Measurements from ENCODE around the gene AP3S2.
"Not testable (repeated sequence)": the region's sequence is repeated elsewhere in the genome, so short reads cannot be mapped to it uniquely, and the experiment has no call there.

AP3S2 gene

GRCh38 chr15:89864958-89865739 lies 28.6 kb downstream of the AP3S2 start:
- no peak for DNase-seq (ENCODE audit: low spot score)

- no peak for DNase-seq (ENCODE audit: low spot score)
Observed at GRCh38 chr15:89863918-89864317, 29.9 kb downstream of the AP3S2 start.

- no peak for DNase-seq (ENCODE audit: low spot score)
Observed at GRCh38 chr15:89860891-89861290, 32.9 kb downstream of the AP3S2 start.

- no peak for DNase-seq (ENCODE audit: low spot score)
Observed at GRCh38 chr15:89860431-89860830, 33.4 kb downstream of the AP3S2 start.

GRCh38 chr15:89858661-89859458 lies 34.9 kb downstream of the AP3S2 start:
- DNase-seq (ENCODE audit: low spot score), result peak; percentile 51

GRCh38 chr15:89857673-89858072 lies 36.1 kb downstream of the AP3S2 start:
- peak; percentile 36 for DNase-seq (ENCODE audit: low spot score)

GRCh38 chr15:89855948-89856347 lies 37.8 kb downstream of the AP3S2 start:
- no peak for DNase-seq (ENCODE audit: low spot score)

GRCh38 chr15:89854863-89855262 lies 38.9 kb downstream of the AP3S2 start:
- DNase-seq (ENCODE audit: low spot score), result not testable (repeated sequence)

- no peak for DNase-seq (ENCODE audit: low spot score)
Observed at GRCh38 chr15:89852342-89852995, 41.3 kb downstream of the AP3S2 start.

- DNase-seq (ENCODE audit: low spot score), result no peak
Observed at GRCh38 chr15:89851673-89852341, 42.0 kb downstream of the AP3S2 start.

GRCh38 chr15:89848970-89849292 lies 44.9 kb downstream of the AP3S2 start:
- no peak for DNase-seq (ENCODE audit: low spot score)

- no peak for DNase-seq (ENCODE audit: low spot score)
Observed at GRCh38 chr15:89847101-89847500, 46.7 kb downstream of the AP3S2 start.

- DNase-seq (ENCODE audit: low spot score), result no peak
Observed at GRCh38 chr15:89845305-89845893, 48.4 kb downstream of the AP3S2 start.

- no peak for DNase-seq (ENCODE audit: low spot score)
Observed at GRCh38 chr15:89841962-89842361, 51.8 kb downstream of the AP3S2 start.

- DNase-seq (ENCODE audit: low spot score), result no peak
Observed at GRCh38 chr15:89841306-89841705, 52.5 kb downstream of the AP3S2 start.

- DNase-seq (ENCODE audit: low spot score), result no peak
Observed at GRCh38 chr15:89839167-89839810, 54.5 kb downstream of the AP3S2 start.

GRCh38 chr15:89837830-89838178 lies 56.0 kb downstream of the AP3S2 start:
- no peak for DNase-seq (ENCODE audit: low spot score)

- DNase-seq (ENCODE audit: low spot score), result no peak
Observed at GRCh38 chr15:89837134-89837829, 56.5 kb downstream of the AP3S2 start.

- no peak for DNase-seq (ENCODE audit: low spot score)
Observed at GRCh38 chr15:89836267-89837133, 57.3 kb downstream of the AP3S2 start.

- no peak for DNase-seq (ENCODE audit: low spot score)
Observed at GRCh38 chr15:89835176-89835564, 58.6 kb downstream of the AP3S2 start.

Data from HuH-7.5 (cell line).